IgD-negative memory B cell (primary cell): ENCODE measurements around the gene KRTAP17-1. TPM values are rescaled to one million over a fixed set of nuclear protein-coding genes. Genes with fewer than 3 reads are reported as not detected.

Source experiments
- H3K27ac Mint-ChIP-seq, 3 donors: one replicate each; pipeline ENCODE4 v1.8.0; 2020 to 2022; ENCODE audit warnings: mild to moderate bottlenecking in 3 of 3, mixed read lengths in 3 of 3, moderate library complexity in 1 of 3
- H3K27me3 Mint-ChIP-seq: one replicate; pipeline ENCODE4 v1.8.0; 2021; ENCODE audit warnings: mixed read lengths
- H3K36me3 Mint-ChIP-seq: one replicate; pipeline ENCODE4 v1.8.0; 2020; ENCODE audit warnings: mild to moderate bottlenecking, mixed read lengths
- H3K4me1 Mint-ChIP-seq, 3 donors: one replicate each; pipeline ENCODE4 v1.8.0; 2020 to 2022; ENCODE audit warnings: mixed read lengths in 3 of 3, mild to moderate bottlenecking in 1 of 3
- H3K4me3 Mint-ChIP-seq, 4 donors: one replicate each; pipeline ENCODE4 v1.8.0; 2020 to 2022; ENCODE audit warnings: mild to moderate bottlenecking in 4 of 4, mixed read lengths in 4 of 4, moderate library complexity in 3 of 4
- H3K9me3 Mint-ChIP-seq, 3 donors: one replicate each; pipeline ENCODE4 v1.8.0; 2020 to 2021; ENCODE audit warnings: mixed read lengths in 3 of 3, mild to moderate bottlenecking in 1 of 3
- polyA plus RNA-seq: library from polyadenylated mRNA; unstranded; fragments of 300-500 nt; fragmentation: Illumina TruSeq; gene quantifications from one replicate; pipeline ENCODE4 v1.2.3, GENCODE V29; 2021

The KRTAP17-1 gene
- polyA plus RNA-seq, 1 donor from 2014 or later = not detected

- Mint-ChIP-seq H3K4me3 (no peak overlapping the region), H3K27me3 (peaks cover 2% of the 10 kb centered on the region), H3K27ac (no peak overlapping the region), H3K36me3 (no peaks in the 10 kb centered on the region), H3K9me3 (peaks cover 0 to 7% (median 3%) of the 10 kb centered on the region in 3 donors), H3K4me1 (peaks cover under 1 to 7% (median 6%) of the 10 kb centered on the region in 3 donors)
These were observed 9.6 kb upstream of the KRTAP17-1 start for GRCh38 chr17:41325126-41325525.

DNA sequence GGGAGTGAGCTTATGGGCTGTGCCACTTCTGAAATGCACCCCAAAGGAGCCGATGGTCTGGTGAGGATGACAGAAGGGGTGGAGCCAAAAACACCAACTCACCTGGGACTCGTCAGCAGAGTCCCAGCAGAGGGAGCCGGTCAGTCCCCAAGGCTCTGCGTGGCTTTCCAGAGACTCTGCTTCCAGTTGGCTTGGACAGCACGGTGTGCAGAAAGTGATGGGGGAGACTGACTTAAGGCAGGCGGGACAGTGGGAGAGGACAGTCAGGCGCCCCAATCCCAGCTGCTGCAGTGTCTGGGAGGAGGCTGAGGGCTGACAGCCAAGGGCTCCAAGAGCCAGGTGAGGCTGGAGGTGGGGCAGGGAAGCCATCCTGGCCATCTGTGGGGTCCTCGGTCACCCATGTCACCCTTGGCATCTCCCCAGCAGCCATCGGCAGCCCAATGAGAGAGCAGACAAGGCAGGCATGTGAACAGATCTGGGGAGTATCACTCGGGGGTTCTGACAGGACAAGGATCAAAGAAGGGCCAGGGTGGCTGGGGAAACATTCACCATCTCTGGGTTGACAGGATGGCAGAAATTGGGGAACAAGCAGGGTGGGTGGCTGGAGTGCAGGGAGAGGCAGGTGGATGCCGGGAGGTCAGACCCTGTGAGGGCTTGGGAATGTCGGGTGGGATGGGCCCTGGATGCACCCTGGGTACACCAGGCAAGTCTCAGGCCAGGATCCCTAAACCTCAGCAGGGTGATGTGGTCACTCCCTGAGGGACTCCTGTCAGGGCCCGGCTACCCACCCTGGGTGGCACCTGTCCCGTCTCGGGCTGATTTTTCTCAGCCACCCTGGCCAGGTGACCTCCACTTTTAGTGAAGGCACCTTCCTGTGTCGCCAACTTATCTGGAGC, 8.9 kb upstream of the KRTAP17-1 start:
- Mint-ChIP-seq H3K27ac (peak overlapping the region in 1 of 3 donors; percentile 69), H3K27me3 (no peaks in the 10 kb centered on the region), H3K9me3 (peaks cover 3 to 14% (median 7%) of the 10 kb centered on the region in 3 donors), H3K4me1 (peaks cover 2 to 9% (median 7%) of the 10 kb centered on the region in 3 donors), H3K36me3 (no peaks in the 10 kb centered on the region), H3K4me3 (no peak overlapping the region)

DNA sequence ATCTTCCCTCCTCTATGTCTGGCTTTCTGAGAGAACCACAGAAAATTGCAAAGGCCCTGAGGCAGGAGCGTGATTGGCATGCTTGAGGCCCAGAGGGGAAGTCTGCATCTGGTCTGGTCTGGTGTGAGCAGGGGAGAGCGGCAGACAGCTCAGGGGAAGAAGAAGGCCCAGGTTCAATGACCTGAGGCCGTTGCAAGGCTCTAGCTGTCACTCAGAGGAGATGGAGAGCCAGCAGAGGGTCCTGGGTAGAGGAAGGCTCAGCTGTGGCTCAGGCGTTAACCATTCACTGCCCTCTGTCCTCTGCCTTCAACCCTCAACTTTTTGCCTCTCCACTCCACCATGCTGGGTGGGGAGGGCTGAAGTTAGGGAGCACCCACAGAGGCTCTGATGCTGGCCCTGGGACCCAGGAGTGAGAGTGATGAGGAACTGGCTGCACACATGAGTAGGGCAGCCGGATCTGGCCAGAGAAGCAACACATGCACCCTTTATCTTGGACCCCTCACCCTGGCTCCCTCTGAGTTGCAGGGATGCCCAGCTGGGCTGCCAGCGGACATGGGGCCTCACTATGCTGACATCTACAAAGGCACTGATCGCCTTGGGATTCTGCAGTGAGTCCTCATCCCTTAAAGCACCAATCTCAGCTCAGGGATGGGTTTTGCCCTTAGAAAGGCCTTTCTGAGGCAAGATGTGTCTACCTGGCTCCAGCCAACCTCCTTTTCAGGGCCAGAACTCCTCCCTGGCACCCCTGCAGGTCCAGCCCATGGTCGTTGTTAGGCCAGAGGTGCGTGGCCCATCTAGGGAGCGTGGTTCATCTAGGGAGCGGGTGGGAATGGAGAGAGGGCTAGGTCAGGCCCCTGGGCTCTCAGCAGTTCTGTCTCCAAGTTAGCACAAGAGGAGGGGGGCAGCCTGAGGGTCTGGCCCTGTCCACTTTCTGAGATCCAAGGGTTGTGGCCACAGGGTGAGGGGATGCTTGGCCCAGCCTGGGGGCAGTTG, 7.7 kb upstream of the KRTAP17-1 start:
- Mint-ChIP-seq H3K9me3 (peaks cover 3 to 18% (median 7%) of the 10 kb centered on the region in 3 donors), H3K4me3 (no peak overlapping the region), H3K4me1 (peaks cover 2 to 9% (median 7%) of the 10 kb centered on the region in 3 donors), H3K27ac (peak overlapping the region in 1 of 3 donors; percentile 74), H3K27me3 (no peaks in the 10 kb centered on the region), H3K36me3 (no peaks in the 10 kb centered on the region)

- H3K4me3 Mint-ChIP-seq = no peak overlapping the region
These were observed 6.8 kb upstream of the KRTAP17-1 start for GRCh38 chr17:41322094-41322902.

GRCh38 chr17:41318231-41318630, 2.7 kb upstream of the KRTAP17-1 start:
- no peak overlapping the region for H3K4me3 Mint-ChIP-seq
- H3K27ac Mint-ChIP-seq = no peak overlapping the region
- no peaks in the 10 kb centered on the region for H3K36me3 Mint-ChIP-seq
- H3K4me1 Mint-ChIP-seq = peaks cover 2 to 7% (median 7%) of the 10 kb centered on the region in 3 donors
- peaks cover 3 to 18% (median 7%) of the 10 kb centered on the region in 3 donors for H3K9me3 Mint-ChIP-seq
- H3K27me3 Mint-ChIP-seq = peaks cover 11% of the 10 kb centered on the region

More at GRCh38 chr17:41322094-41322902, 6.8 kb upstream of the KRTAP17-1 start:
- peaks cover 3 to 18% (median 7%) of the 10 kb centered on the region in 3 donors for H3K9me3 Mint-ChIP-seq
- H3K4me1 Mint-ChIP-seq = peaks cover 2 to 9% (median 7%) of the 10 kb centered on the region in 3 donors
- no peaks in the 10 kb centered on the region for H3K27me3 Mint-ChIP-seq
- H3K27ac Mint-ChIP-seq = peak overlapping the region in 1 of 3 donors; percentile 74
- H3K36me3 Mint-ChIP-seq = no peaks in the 10 kb centered on the region

DNA sequence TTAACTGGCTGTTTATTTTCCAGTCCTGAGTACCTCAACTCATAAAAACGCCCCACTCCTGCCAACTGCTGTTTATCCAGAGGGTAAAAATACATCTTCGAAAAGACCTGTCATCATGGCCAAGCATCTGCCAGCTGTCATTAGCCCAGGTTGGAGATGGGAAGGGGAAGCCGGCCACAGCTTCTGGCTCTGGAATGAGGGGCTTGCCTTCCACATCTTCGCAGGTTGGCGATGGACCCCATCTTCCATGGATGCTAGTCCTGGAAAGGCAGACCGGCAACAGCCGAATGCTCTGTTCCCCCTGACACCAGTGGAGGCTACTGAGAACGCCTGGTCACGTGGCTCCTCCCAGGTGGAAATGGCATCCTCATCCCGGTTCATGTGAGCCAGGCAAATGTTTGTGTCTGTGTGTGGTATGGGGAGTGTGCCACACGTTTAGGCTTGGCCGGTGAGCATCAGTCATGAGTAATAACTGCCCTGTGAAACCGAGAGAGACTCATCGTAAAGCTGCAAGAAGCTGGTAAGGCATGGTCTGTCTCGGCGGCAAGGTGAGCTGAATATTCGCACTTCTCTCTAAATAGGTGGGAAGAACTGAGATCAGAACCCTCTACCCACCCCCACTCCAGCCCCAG, 420 bp upstream of the KRTAP17-1 start:
- H3K36me3 Mint-ChIP-seq = no peaks in the 10 kb centered on the region
- H3K9me3 Mint-ChIP-seq = peaks cover 3 to 18% (median 7%) of the 10 kb centered on the region in 3 donors
- H3K27ac Mint-ChIP-seq = no peak overlapping the region
- no peak overlapping the region for H3K4me3 Mint-ChIP-seq
- peaks cover 15% of the 10 kb centered on the region for H3K27me3 Mint-ChIP-seq
- H3K4me1 Mint-ChIP-seq = peaks cover 0 to 6% (median 2%) of the 10 kb centered on the region in 3 donors

DNA sequence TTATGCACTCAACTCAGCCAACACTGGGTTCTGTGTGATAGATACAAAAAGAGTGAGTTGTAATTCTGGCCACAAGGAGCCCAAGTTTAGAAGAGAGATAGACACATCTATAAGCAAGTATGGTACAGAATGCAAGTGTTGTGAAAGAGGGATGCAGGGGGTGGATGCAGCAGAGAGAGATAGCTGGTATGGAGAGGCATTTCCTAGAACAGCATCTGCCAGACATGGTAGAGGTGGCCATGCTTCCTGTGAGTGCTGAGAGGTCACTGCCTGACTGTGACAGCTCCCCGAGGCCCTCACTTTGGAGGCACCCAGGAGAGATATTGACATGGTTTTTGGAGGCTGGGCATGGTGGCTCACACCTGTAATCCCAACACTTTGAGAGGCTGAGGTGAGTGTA, 4.4 kb downstream of the KRTAP17-1 start:
- Mint-ChIP-seq H3K27ac (peak overlapping the region in 1 of 3 donors; percentile 20), H3K4me3 (no peak overlapping the region), H3K36me3 (no peaks in the 10 kb centered on the region), H3K27me3 (peaks cover 15% of the 10 kb centered on the region), H3K4me1 (peaks cover 15 to 37% (median 29%) of the 10 kb centered on the region in 3 donors), H3K9me3 (no peaks in the 10 kb centered on the region)

GRCh38 chr17:41308918-41309359, 6.6 kb downstream of the KRTAP17-1 start, which contains the start of gene KRTAP16-1:
Gene KRTAP16-1 (minus strand): TSS chr17:41309309. CDS start chr17:41309253, 56 bp downstream.
- Mint-ChIP-seq H3K27me3 (peaks cover 7% of the 10 kb centered on the region), H3K36me3 (no peaks in the 10 kb centered on the region), H3K4me1 (peaks cover 18 to 40% (median 34%) of the 10 kb centered on the region in 3 donors)

GRCh38 chr17:41308251-41308917, 7.1 kb downstream of the KRTAP17-1 start:
- H3K9me3 Mint-ChIP-seq = no peaks in the 10 kb centered on the region
- H3K4me1 Mint-ChIP-seq = peaks cover 22 to 45% (median 34%) of the 10 kb centered on the region in 3 donors
- H3K36me3 Mint-ChIP-seq = no peaks in the 10 kb centered on the region
- H3K4me3 Mint-ChIP-seq = peak overlapping the region; percentile 21 to 77 (median 64)
- peaks cover 7% of the 10 kb centered on the region for H3K27me3 Mint-ChIP-seq
- peak overlapping the region; percentile 76 to 94 (median 89) for H3K27ac Mint-ChIP-seq

More at GRCh38 chr17:41308918-41309359, 6.6 kb downstream of the KRTAP17-1 start, which contains the start of gene KRTAP16-1:
- H3K27ac Mint-ChIP-seq = peak within 1 kb of the TSS; percentile 76 to 94 (median 89)
- H3K9me3 Mint-ChIP-seq = no peaks in the 10 kb centered on the region
- peak within 1 kb of the TSS; percentile 21 to 77 (median 64) for H3K4me3 Mint-ChIP-seq

DNA sequence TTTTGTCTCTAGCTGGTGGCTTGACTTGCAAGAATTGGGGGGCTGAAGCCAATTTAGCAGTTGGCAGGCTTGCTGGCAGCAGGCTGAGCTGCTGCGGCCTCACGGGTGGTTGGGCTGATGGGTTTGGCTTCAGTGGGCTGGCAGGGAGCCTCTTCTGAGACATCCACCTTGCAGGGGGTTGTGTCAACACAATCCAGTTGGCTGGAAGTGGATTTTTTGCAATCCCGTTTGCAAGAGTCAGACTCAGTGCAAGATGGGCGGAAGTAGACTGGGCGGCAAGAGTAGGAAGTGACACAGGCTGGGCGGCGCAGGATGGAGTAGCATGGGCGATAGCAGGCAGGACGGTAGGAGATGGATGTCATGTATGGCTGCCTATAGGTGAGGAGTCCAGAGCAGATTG, 7.9 kb downstream of the KRTAP17-1 start:
- Mint-ChIP-seq H3K27me3 (peaks cover 5% of the 10 kb centered on the region), H3K9me3 (no peaks in the 10 kb centered on the region), H3K36me3 (no peaks in the 10 kb centered on the region), H3K27ac (peak overlapping the region; percentile 46 to 89 (median 76)), H3K4me3 (peak overlapping the region in 2 of 4 donors; percentile 2 to 71), H3K4me1 (peaks cover 22 to 47% (median 34%) of the 10 kb centered on the region in 3 donors)

GRCh38 chr17:41304091-41304490, 11.4 kb downstream of the KRTAP17-1 start:
- peaks cover 17 to 39% (median 39%) of the 10 kb centered on the region in 3 donors for H3K4me1 Mint-ChIP-seq
- no peak overlapping the region for H3K27ac Mint-ChIP-seq
- peaks cover 12% of the 10 kb centered on the region for H3K27me3 Mint-ChIP-seq
- no peaks in the 10 kb centered on the region for H3K36me3 Mint-ChIP-seq
- peak overlapping the region in 1 of 4 donors; percentile 30 for H3K4me3 Mint-ChIP-seq
- H3K9me3 Mint-ChIP-seq = peaks cover 0 to 6% (median 2%) of the 10 kb centered on the region in 3 donors

DNA sequence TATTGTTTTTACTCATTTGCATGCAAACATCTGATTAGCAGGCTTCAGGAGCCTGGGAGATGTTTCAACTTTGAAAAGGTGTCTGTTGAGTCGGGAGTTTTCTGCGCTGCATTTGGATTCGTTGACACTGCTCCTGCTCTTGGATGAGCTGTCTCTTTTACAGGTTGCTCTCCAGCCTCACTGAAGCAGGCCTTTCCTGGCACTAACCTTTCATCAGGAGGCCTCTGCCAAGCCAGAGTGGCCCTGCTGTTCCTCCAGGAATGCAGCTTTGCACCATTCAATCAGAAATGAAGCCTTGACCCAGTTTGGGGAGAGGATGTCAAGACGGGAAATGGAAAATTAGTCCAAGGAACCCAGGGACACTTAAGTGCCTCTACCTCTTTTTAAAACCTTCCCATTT, 12.5 kb downstream of the KRTAP17-1 start:
- no peak overlapping the region for H3K4me3 Mint-ChIP-seq
- H3K36me3 Mint-ChIP-seq = no peaks in the 10 kb centered on the region
- peaks cover 0 to 6% (median 2%) of the 10 kb centered on the region in 3 donors for H3K9me3 Mint-ChIP-seq
- H3K4me1 Mint-ChIP-seq = peaks cover 8 to 30% (median 28%) of the 10 kb centered on the region in 3 donors
- H3K27me3 Mint-ChIP-seq = peaks cover 16% of the 10 kb centered on the region
- H3K27ac Mint-ChIP-seq = no peak overlapping the region
